SK-N-SH (cell line): Measurements from ENCODE around the gene CDK14. TPM values are rescaled to one million over a fixed set of nuclear protein-coding genes. Genes with fewer than 3 reads are reported as not detected.
A peak's percentile ranks its signal among the peaks of the same experiment; 100 is the strongest.

Source experiments
- CTCF ChIA-PET: fragments of 300-600, 350-600 bp; formaldehyde crosslinking; extraction: SDS; loops from one replicate; lab custom pipeline; 2021; lab: Yijun Ruan, JAX
- POLR2A ChIA-PET: fragments of 350-600 bp; sonication (Branson Sonifier 250); formaldehyde crosslinking; extraction: SDS; loops from one replicate; lab custom pipeline; 2020; ENCODE audit warnings: antibody characterized with exemption, inconsistent platforms; lab: Yijun Ruan, JAX
- DNase-seq: peaks from one replicate; pipeline ENCODE4 v3.0.0; 2012
- H2AFZ ChIP-seq: fragments of 200-600 bp; sonication (generic); 2 replicates; pipeline ENCODE4 v1.8.1; 2016; ENCODE audit warnings: antibody characterized with exemption, mild to moderate bottlenecking, low read depth
- H3F3A ChIP-seq: fragments of 200-600 bp; sonication (generic); replicated peaks from 2 replicates; pipeline ENCODE3; 2016; ENCODE audit warnings: antibody characterized with exemption, mild to moderate bottlenecking; ENCODE audit not compliant: insufficient read depth
- H3K27ac ChIP-seq, 2 experiments: fragments of 200-500 bp in 1 of 2; fragments of 200-600 bp in 1 of 2; sonication (Bioruptor generic) in 1 of 2; sonication (generic), shearing (Covaris generic) in 1 of 2; 2 replicates each; pipeline versions ENCODE4 v1.5.1 to v1.6.1; 2014 to 2016; ENCODE audit warnings: low read depth in 2 of 2, inconsistent platforms in 1 of 2, low read length in 1 of 2, mild to moderate bottlenecking in 1 of 2, mixed read lengths in 1 of 2
- H3K27me3 ChIP-seq: fragments of 200-600 bp; sonication (generic), shearing (Covaris generic); 2 replicates; pipeline ENCODE4 v1.6.1; 2016; ENCODE audit warnings: mixed run types; ENCODE audit not compliant: insufficient read depth
- H3K36me3 ChIP-seq, 2 experiments: fragments of 200-500 bp in 1 of 2; fragments of 200-600 bp in 1 of 2; sonication (Bioruptor generic) in 1 of 2; sonication (generic) in 1 of 2; replicated peaks in 1 of 2; 2 replicates each; pipeline versions ENCODE3 to v1.5.1; 2014 to 2016; ENCODE audit warnings: low read length in 1 of 2, mild to moderate bottlenecking in 1 of 2; ENCODE audit not compliant: insufficient read depth in 2 of 2, control insufficient read depth in 1 of 2
- H3K4me1 ChIP-seq, 2 experiments: fragments of 200-500 bp in 1 of 2; fragments of 200-600 bp in 1 of 2; sonication (Bioruptor generic) in 1 of 2; sonication (generic), shearing (Covaris generic) in 1 of 2; 2 replicates each; pipeline versions ENCODE4 v1.5.1 to v1.6.1; 2014 to 2016; ENCODE audit warnings: low read depth in 1 of 2, low read length in 1 of 2, mixed run types in 1 of 2; ENCODE audit not compliant: insufficient read depth in 2 of 2, control insufficient read depth in 1 of 2
- H3K4me2 ChIP-seq: fragments of 200-600 bp; sonication (generic), shearing (Covaris generic); 2 replicates; pipeline ENCODE4 v1.6.1; 2017; ENCODE audit warnings: mixed run types
- H3K4me3 ChIP-seq, 2 experiments: fragments of 200-500 bp in 1 of 2; fragments of 200-600 bp in 1 of 2; sonication (Bioruptor generic) in 1 of 2; sonication (generic), shearing (Covaris generic) in 1 of 2; 2 replicates each; pipeline versions ENCODE4 v1.5.1 to v1.8.1; 2014 to 2016; ENCODE audit warnings: low read depth in 2 of 2, inconsistent platforms in 1 of 2, low read length in 1 of 2, mild to moderate bottlenecking in 1 of 2, mixed read lengths in 1 of 2, moderate library complexity in 1 of 2
- H3K79me2 ChIP-seq: fragments of 200-600 bp; sonication (generic); 2 replicates; pipeline ENCODE4 v1.8.1; 2017; ENCODE audit warnings: mild to moderate bottlenecking; ENCODE audit not compliant: insufficient read depth
- H3K9ac ChIP-seq: fragments of 200-600 bp; sonication (generic); 2 replicates; pipeline ENCODE4 v1.6.1; 2017; ENCODE audit warnings: mixed run types
- H3K9me2 ChIP-seq: fragments of 200-600 bp; sonication (generic); 2 replicates; pipeline ENCODE4 v1.6.1; 2017; ENCODE audit warnings: mixed run types
- H3K9me3 ChIP-seq: fragments of 200-600 bp; sonication (generic); 2 replicates; pipeline ENCODE4 v1.6.1; 2017; ENCODE audit warnings: mixed run types, mild to moderate bottlenecking, moderate library complexity
- H4K20me1 ChIP-seq: fragments of 200-600 bp; sonication (generic); 2 replicates; pipeline ENCODE4 v1.6.1; 2017; ENCODE audit warnings: mild to moderate bottlenecking, mixed run types; ENCODE audit not compliant: insufficient read depth
- CHD2 ChIP-seq: fragments of 150-350 bp; IDR thresholded peaks from 2 replicates; pipeline ENCODE4 v1.6.1; 2018; ENCODE audit warnings: low read length; ENCODE audit not compliant: partially characterized antibody
- CTCF ChIP-seq: fragments of 200-600 bp; sonication (generic); IDR thresholded peaks from 2 replicates; pipeline ENCODE4 v1.6.1; 2017; ENCODE audit warnings: antibody characterized with exemption, mild to moderate bottlenecking, moderate library complexity
- EZH2phosphoT487 ChIP-seq: fragments of 200-600 bp; sonication (generic); IDR thresholded peaks from 2 replicates; pipeline ENCODE4 v1.6.1; 2017; ENCODE audit warnings: low read depth, mixed run types, mild to moderate bottlenecking, antibody characterized with exemption, moderate library complexity, borderline replicate concordance
- FOSL2 ChIP-seq: IDR thresholded peaks from 2 replicates; pipeline ENCODE4 v1.4.0; 2012; ENCODE audit warnings: low read depth, mild to moderate bottlenecking, moderate library complexity, borderline replicate concordance
- MXI1 ChIP-seq: IDR thresholded peaks from 2 replicates; pipeline ENCODE4 v1.6.1; 2012; ENCODE audit warnings: mild to moderate bottlenecking, low read depth, low read length, improper control_type of control experiment
- NRF1 ChIP-seq: IDR thresholded peaks from 2 replicates; pipeline ENCODE4 v1.6.1; 2012; ENCODE audit warnings: low read depth, mild to moderate bottlenecking, low read length
- PBX3 ChIP-seq: IDR thresholded peaks from 2 replicates; pipeline ENCODE4; 2012
- POLR2AphosphoS5 ChIP-seq: IDR thresholded peaks from 2 replicates; pipeline ENCODE4 v1.6.1; 2012; ENCODE audit warnings: low read depth, low read length
- RAD21 ChIP-seq: IDR thresholded peaks from 2 replicates; pipeline ENCODE4 v1.6.1; 2012; ENCODE audit warnings: mild to moderate bottlenecking, low read length
- RCOR1 ChIP-seq: fragments of 150-350 bp; IDR thresholded peaks from 2 replicates; pipeline ENCODE4 v1.6.1; 2017; ENCODE audit warnings: antibody characterized with exemption, low read length
- REST ChIP-seq: IDR thresholded peaks from 2 replicates; pipeline ENCODE4 v1.6.1; 2012; ENCODE audit warnings: mild to moderate bottlenecking, low read depth, low read length, moderate library complexity
- RXRA ChIP-seq: IDR thresholded peaks from 2 replicates; pipeline ENCODE4 v1.4.0; 2012; ENCODE audit warnings: low read depth, mild to moderate bottlenecking, borderline replicate concordance
- SIN3A ChIP-seq: IDR thresholded peaks from 2 replicates; pipeline ENCODE4 v1.6.1; 2012; ENCODE audit warnings: low read depth, mild to moderate bottlenecking, low read length, moderate library complexity, borderline replicate concordance
- SMC3 ChIP-seq: IDR thresholded peaks from 2 replicates; pipeline ENCODE4 v1.6.1; 2012; ENCODE audit warnings: low read depth, low read length, improper control_type of control experiment
- TAF1 ChIP-seq: IDR thresholded peaks from 2 replicates; pipeline ENCODE4 v1.6.1; 2012; ENCODE audit warnings: low read depth, mild to moderate bottlenecking, low read length, moderate library complexity, borderline replicate concordance
- WGBS: methylation state at CpG from one replicate; pipeline ENCODE4 v1.1.6; 2017; ENCODE audit warnings: low lambda C conversion rate; 5-methylcytosine and 5-hydroxymethylcytosine counted together
- polyA plus RNA-seq, 3 experiments: library from polyadenylated mRNA; depleted of rRNA; stranded (reverse); fragments of >200 nt; gene quantifications; 2 replicates each; pipeline ENCODE4 v1.2.3, GENCODE V29; 2012

The CDK14 gene
- polyA plus RNA-seq, 1 of the 3 experiments (the other 2 are of a cell fraction): 13.9 TPM

GRCh38 chr7:90774706-90775105 lies 178.6 kb downstream of the CDK14 start:
- peaks cover 3% of the 10 kb centered on the region for H3F3A ChIP-seq
- H3K9ac ChIP-seq: no peak overlapping the region
- H3K4me3 ChIP-seq: no peak overlapping the region
- TF ChIP-seq SIN3A (no peak), MXI1 (no peak), PBX3 (no peak), TAF1 (no peak)
- no peak overlapping the region for H3K4me2 ChIP-seq
- H3K36me3 ChIP-seq: peaks cover 0 to 38% of the 10 kb centered on the region in 2 experiments
- H3K27ac ChIP-seq: peak overlapping the region in 1 of 2 experiments; percentile 0; a peak in 1 of 4 replicates
- peaks cover 3 to 9% of the 10 kb centered on the region in 2 experiments; a peak in 2 of 4 replicates for H3K4me1 ChIP-seq
- H4K20me1 ChIP-seq: 0 out of 2 replicates have a peak, but pooled peaks cover 4% of the 10 kb centered on the region
- peaks cover 7% of the 10 kb centered on the region; the same call in 1 of the 2 replicates for H3K9me3 ChIP-seq
- H3K79me2 ChIP-seq: peaks cover 29% of the 10 kb centered on the region
- H3K9me2 ChIP-seq: no peaks in the 10 kb centered on the region; the same call in 1 of the 2 replicates
- 89% methylated on average over 3 of the region's 3 CpGs for WGBS
- POLR2A ChIA-PET: no interaction called here
- no peaks in the 10 kb centered on the region for H3K27me3 ChIP-seq
- no peak overlapping the region for H2AFZ ChIP-seq
- CTCF ChIA-PET: interaction anchor here (0.6 kb wide), 1 partner anchor 9 kb away, joined by 3 read pairs; no protein-coding TSS in a partner anchor
- DNase-seq: no peak

GRCh38 chr7:90775383-90775965 lies 179.4 kb downstream of the CDK14 start:
- WGBS: 52% methylated on average over 1 of the region's 1 CpG
- 0 out of 2 replicates have a peak, but pooled peaks cover 4% of the 10 kb centered on the region for H4K20me1 ChIP-seq
- H3K36me3 ChIP-seq: peaks cover 0 to 34% of the 10 kb centered on the region in 2 experiments
- peaks cover 7% of the 10 kb centered on the region for H3F3A ChIP-seq
- no peak overlapping the region for H2AFZ ChIP-seq
- peaks cover 27% of the 10 kb centered on the region for H3K79me2 ChIP-seq
- DNase-seq: no peak
- H3K9me3 ChIP-seq: peaks cover 7% of the 10 kb centered on the region; the same call in 1 of the 2 replicates
- peaks cover 3 to 9% of the 10 kb centered on the region in 2 experiments; a peak in 2 of 4 replicates for H3K4me1 ChIP-seq
- POLR2A ChIA-PET: no interaction called here
- no peak overlapping the region for H3K4me2 ChIP-seq
- H3K9ac ChIP-seq: no peak overlapping the region
- no peaks in the 10 kb centered on the region; the same call in 1 of the 2 replicates for H3K9me2 ChIP-seq
- H3K27ac ChIP-seq: no peak overlapping the region
- CTCF ChIA-PET: interaction anchor here (1.0 kb wide), 1 partner anchor 20 kb away, joined by 3 read pairs; no protein-coding TSS in a partner anchor
- no peak overlapping the region for H3K4me3 ChIP-seq
- no peaks in the 10 kb centered on the region for H3K27me3 ChIP-seq
- no peak for TF ChIP-seq RXRA
- TF ChIP-seq REST: no peak
- no peak for TF ChIP-seq SMC3
- no peak for TF ChIP-seq EZH2phosphoT487
- TF ChIP-seq TAF1: no peak
- TF ChIP-seq RAD21: no peak
- TF ChIP-seq SIN3A: no peak
- TF ChIP-seq RCOR1: no peak
- TF ChIP-seq CHD2: no peak
- TF ChIP-seq NRF1: no peak
- no peak for TF ChIP-seq FOSL2
- no peak for TF ChIP-seq POLR2AphosphoS5
- no peak for TF ChIP-seq CTCF
- TF ChIP-seq MXI1: no peak
